KG1 (cell line): ENCODE results near the gene SEL1L.
"Not testable (repeated sequence)": the region's sequence is repeated elsewhere in the genome, so short reads cannot be mapped to it uniquely, and the experiment has no call there.

Experiments used
- DNase-seq: peaks from one replicate; lab custom pipeline; 2025; lab: John Stamatoyannopoulos, UW

Gene SEL1L

DNA sequence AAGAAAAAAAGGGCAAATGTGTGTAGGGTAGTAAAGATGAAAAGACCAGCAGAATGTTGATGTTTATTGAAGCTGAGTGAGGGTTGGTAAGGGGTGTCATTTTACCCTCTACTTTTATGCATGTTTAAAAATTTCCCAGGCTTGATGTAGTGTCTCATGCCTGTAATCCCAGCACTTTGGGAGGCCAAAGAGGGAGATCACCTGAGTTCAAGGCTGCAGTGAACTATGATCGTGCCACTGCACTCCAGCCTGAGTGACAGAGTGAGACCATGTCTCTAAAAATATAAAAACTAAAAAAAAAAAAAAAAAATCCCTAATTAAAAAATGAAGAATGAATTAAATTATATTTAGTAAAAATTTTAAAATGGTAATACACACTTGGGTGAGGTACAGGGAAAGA is 8.5 kb downstream of the SEL1L start:
- no peak for DNase-seq

DNA sequence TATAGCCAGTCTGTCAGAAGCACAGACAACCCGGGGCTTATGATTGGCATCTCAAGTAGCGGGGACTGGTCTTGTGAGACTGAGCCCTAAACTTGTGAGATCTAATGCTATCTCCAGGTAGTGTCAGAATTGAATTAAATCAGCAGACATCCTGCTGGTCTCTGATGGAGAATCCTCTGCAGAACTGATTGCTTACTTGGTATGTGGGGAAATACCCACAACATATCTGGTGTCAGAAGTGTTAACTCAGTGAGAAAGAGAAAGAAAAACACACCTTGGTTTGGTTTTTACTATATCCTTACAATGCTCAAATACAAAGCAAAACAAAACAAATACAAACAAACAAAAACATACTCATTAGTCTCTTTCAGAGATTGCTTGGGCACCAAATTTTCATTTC is 10.0 kb downstream of the SEL1L start:
- no peak for DNase-seq

DNA sequence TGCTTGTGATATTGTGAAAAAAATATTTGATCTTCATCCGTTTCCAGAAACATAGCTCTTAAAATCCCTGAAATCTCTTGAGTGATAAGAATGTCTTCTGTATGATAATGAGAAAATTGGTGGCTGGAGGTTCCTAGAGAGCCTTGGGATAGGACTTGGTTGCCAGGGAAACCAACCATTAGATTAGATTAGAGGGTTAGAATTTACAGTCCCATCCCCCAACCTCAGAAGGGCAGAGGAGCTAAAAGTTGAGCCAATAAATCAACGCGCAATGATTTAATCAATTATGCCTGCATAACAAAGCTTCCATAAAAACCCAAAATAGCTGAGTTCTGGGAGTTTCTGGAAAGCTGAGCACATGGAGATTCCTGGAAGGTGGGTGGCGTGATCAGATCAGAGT is 10.6 kb downstream of the SEL1L start:
- DNase-seq: no peak

DNA sequence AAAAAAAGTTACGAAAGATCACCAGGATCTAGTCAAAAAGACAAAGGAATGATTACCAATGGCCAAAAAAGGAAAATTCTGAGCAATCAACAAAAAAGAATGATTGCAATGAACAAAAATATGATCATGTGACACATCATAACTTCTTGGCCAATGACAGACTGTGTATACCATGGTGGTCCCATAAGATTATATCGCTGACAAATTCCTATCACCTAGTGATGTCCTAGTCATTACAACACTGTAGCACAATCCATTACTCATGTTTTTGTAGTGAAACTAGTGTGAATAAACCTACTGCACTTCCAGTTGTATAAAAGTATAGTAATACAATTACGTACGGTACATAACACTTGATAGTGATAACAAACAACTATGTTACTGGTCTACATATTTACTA is 12.3 kb downstream of the SEL1L start:
- no peak for DNase-seq

DNA sequence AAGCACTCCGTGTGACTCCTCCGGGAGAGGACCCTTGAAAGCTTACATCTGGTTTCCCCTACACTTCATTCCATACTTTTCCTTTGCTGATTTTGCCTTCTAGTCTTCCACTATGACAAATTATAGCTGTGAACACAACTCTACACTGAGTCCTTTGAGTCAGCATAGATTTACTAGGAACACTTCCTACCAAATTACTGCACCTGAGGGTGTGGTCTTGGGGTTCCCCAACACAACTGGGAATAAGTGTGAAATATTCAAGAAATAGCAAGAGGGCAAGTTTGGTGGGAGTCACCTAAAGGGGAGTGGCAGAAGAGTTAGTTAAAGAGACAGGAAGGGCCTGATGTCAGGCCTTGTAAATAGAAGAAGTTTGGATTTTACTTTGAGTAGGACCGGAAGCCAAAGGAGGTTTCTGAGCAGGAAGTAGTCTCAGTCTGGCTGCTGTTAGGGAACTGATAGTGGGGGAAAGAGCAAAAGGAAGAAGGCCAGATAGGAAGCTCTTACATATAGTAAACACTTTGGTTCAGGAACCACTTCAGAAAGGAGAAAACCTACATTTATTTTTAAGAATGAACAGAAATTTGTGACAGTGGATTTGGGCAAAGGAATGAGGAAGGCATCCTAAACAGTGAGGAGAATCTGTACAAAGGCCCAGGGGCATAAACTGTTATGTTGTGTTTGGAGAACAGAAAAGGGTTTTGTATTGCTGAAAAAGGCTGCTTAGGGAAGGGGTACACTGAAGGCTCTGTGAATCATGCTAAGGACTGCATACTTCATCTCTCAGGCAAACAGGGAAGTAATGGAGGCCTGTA is 14.2 kb downstream of the SEL1L start:
- peak; percentile 65 for DNase-seq

DNA sequence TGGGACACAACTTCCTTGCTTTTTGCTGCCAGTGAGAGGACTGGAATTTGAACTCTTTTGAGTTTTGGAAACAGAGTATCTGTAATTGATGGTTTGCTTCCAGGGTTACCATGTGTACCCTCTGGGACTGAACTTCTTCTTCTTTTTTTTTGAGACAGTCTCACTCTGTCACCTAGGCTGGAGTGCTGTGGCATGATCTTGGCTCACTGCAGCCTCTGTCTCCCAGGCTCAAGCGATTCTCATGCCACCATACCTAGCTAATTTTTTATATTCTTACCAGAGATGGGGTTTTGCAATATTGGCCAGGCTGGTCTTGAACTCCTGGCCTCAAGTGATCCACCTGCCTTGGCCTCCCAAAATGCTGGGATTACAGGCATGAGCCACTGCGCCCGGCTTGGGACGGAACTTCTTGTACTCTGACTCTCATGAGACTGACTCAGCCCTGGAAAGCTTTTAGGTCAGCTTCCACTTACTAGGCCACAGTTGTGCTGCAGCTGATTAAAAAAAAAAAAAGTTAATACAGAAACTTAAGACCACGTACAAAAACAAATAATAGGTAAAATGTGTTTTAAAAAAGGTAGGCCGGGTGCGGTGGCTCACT is 15.8 kb downstream of the SEL1L start:
- no peak for DNase-seq

DNA sequence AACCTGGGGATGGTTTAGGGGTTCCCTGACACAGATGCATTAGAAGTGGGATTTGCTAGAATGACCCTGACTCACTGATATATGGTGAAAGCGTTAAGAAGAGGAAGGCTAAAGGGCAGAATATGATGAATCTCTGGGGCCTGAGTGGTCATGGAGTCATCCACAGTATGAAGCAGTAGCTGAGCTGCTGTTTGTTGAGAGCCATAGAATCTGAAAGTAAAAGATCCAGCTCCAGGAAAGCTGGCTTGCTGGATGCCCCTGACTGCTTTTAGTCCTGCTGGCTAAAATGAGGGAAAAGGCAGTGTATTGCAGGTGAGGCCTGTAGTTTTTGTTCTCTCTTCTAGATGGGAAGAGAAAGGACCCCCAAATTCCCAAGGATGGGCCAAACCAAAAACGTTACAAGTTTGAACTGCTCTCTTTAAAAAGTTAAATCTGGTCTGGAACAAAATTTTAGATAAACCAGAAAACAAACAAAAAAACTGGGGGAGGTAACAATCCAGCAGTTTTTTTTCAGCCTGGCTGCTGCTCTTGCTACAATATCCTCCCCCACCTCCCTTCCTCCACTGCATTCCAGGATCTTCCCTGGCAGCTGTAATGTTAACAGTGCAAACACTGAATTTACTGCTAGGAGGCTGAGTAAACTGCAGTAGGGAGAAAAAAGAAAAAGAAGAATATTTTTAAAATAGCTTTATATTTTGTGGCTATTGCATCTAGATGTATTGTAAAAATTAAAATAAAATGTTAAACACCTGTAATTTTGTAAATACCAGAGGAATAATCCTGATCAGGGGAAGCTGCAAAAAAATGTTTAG is 16.5 kb downstream of the SEL1L start:
- DNase-seq: no peak

DNA sequence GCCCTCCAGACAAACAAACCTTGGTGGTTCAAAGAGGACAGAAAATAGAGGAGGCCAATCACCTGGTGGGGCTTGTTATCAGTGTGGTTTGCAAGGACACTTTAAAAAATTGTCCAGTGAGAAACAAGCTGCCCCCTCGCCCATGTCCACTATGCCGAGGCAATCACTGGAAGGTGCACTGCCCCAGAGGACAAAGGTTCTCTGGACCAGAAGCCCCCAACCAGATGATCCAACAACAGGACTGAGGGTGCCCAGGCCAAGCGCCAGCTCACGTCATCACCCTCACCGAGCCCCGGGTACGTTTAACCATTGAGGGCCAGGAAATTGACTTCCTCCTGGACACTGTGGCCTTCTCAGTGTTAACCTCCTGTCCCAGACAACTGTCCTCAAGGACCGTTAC is 17.7 kb downstream of the SEL1L start:
- not testable (repeated sequence) for DNase-seq

DNA sequence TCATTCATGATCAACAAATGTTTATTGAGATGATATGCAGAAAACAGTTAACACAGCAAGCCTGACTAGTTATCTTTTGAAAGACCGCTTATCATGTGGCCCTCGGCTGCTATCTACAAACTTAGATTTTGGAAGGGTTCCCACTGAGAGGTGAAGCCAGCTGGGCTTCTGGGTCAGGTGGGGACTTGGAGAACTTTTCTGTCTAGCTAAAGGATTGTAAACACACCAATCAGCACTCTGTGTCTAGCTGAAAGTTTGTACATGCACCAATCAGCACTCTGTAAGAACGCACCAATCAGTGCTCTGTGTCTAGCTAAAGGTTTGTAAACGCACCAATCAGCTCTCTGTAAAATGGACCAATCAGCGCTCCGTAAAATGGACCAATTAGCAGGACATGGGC is 20.8 kb downstream of the SEL1L start:
- DNase-seq: not testable (repeated sequence)

DNA sequence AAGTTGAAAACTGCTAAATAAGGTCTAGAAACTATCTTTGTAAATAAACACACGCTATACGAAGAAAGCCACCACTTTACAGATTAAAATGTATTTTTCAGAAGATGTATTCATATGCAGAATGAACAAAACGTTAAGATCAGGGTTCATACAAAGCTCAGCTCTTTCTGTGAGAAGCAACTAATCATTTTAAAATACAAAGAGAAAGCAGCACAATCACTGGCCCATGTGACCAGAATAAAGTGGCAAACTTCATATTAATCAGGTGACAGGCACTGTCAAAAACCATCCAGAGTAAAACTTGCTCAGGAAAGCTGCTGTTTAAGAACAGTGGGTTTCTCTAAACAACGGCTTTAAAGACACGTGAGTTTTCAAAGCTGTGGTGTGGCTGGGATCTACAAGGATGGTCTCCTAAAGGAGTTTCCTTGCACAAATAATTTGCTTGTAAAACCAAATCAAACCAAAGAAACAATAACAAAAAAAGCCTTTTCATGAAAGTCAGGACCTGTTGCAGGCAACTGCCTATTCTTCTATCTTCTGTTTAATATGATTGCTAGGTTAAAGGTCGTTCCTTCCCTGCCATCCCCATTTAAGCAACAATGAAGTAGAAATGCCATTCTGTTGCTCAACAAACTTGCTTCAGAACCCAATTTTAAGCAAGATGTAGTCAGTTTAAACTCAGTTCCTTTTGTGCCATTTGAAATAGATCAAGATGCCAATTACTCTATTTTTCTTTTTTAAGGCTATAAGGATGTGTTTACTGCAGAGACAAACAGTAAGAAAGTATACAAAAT is 22.3 kb downstream of the SEL1L start:
- no peak for DNase-seq

DNA sequence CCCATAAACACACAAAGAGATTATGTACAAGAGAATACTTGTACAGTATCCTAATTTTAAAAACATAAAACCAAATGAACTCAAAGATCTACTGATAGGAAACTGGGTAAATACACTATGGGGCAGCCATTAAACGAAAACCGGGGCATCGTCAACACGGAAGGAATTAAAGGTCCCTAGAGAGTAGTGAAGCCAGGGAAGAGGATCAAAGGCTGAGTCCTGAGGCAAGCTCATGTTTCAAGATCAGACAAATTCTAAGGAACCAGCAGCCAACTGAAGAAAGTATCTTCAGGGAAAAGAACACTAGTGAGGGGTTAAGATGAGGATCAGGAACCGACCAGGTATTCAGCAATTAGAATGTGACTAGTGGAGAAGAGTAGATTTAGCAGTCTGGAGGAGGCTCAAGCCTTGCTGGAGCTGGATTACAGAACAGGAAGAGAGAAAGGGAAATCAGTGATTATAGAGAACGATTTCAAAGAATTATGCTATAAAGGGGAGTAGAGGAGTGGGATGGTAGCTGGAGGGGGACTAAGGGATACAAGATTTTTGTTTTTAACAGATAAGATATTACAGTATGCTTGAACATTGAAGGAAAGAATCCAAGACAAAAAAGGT is 23.7 kb downstream of the SEL1L start:
- DNase-seq: no peak

DNA sequence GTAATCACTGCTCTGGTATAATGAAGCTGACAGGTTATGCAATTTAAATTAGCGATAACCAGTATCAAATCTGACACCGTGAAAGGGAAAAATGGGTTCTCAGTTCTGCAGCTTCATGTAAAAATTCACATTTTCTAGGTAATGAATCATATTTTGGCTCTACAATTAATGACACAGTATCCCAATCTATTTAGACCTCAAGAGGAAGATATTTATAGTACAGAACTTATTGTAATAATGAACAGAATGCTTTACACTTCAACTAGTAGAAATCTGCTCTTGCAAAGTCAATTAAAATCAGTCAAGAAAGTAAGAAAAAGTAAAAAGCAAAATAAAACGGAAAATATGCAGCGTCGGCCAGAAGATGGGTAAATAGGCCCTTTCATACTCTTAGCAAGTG is 24.3 kb downstream of the SEL1L start:
- DNase-seq: no peak

DNA sequence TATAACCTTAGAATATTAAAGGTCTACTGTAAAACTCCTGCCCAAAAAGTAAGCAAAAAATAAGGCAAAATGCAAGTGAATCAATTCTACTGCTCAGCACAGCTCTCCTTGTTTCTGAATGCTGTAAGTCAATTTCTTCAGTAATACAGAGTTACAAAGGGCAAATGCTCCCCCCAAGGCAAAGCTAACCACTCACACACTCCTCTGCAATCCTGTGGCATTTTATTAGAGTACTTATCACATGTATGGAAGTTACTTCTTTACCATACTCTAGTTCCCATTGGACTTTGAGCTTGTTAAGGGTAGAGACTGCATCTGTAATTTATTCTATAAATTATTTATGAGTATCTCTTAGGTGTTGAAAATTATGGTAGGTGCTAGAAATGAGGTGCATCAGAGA is 27.2 kb downstream of the SEL1L start:
- no peak for DNase-seq

DNA sequence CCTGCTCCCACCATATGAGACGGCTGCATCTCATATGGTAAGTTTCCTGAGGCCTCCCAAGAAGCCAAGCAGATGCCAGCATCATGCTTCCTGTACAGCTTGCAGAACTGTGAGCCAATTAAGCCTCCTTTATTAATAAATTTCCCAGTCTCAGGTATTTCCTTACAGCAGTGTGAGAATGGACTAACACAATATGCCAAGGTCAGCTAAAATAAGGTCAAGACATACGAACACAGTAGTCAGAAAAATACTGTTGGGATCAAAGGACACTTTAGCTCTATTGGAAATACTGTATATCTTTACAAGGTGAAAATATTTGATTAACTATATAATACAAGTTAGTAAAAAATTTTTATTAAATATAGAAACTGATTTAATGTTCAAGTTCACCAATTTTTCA is 28.8 kb downstream of the SEL1L start:
- no peak for DNase-seq

DNA sequence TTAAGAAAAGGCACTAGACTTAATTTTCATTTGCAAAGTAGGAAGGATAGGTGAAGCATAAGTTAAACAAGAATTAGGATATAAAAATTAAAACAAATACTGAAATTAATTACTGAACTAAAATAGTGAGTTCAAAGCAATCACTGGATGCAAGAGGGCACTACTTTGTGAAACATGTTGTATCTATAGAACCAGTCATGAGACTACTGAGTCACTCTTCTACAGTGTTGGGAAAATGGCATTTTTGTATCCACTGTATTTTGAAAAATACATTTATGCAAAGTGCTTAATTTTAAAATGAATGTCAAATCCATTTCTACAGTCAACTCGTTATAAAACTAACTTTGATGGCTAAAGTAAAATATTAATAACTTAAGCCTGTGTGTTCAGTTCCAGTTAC is 47.9 kb downstream of the SEL1L start:
- DNase-seq: no peak

DNA sequence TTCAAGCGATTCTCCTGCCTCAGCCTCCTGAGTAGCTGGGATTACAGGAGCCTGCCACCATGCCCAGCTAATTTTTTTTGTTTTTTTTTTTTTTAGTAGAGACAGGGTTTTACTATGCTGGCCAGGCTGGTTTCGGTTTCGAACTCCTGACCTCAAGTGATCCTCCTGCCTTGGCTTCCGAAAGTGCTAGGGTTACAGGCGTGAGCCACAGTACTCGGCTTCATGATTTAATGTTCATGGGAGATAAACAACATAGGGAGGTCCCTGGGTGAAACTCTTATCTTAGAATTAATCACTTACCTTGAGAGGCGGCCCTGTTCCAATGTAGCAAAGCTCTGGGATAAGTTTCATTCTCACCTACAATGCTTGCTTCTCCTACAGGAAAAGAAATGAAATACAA is 48.3 kb downstream of the SEL1L start:
- DNase-seq: no peak

DNA sequence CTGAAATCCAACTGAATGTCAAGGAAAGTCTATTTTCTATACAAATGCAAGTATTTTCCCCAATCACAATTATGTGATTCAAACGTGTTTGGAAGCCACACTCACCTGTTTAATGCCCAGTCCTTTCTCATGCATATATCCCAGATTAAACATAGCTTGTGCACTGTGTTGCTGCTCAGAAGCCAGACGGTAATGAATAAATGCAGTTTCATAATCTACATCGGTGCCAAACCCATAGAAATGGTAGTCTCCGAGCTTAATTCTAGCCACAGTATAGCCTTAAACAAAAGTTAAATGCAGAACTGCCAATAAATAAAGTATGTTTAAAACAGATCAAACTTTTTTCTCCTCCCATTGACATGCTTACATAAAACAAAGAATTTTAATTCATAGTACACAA is 49.5 kb downstream of the SEL1L start:
- no peak for DNase-seq

DNA sequence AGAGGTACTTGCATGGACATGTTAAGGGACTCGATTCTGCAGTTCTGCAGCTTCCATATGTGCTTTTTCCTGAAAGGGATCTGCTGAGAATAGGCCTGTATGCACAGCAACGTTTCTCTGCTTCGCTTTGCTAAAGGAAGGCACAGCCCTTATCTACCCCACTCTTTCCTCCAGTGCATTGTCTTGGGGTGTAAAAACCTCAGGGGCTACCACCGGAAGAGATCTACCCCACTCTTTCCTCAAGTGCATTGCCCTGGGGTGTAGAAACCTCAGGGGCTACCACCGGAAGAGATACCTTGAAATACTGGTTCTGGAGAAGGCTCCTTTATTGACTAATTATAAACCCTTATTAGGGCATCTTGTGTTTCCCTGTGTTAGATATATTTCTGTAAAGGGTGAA is 52.9 kb downstream of the SEL1L start:
- no peak for DNase-seq

DNA sequence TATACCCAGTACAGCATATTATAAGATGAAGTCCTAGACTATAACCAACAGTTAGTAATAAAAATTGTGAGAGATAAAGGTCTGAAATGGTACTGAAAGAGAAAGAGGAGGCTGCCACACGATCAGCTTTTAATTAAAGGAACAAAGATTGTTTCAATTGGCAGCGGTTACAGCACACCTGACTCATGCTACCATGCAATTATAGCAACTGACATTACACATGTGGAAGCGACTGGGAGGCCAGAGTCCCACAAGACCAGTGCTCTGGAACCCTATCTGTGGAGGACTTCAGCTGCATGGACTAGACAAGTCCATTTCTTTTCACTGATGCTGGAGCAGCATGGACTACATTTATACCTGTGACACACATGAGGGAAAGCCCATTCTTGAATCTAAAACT is 55.2 kb downstream of the SEL1L start:
- no peak for DNase-seq

DNA sequence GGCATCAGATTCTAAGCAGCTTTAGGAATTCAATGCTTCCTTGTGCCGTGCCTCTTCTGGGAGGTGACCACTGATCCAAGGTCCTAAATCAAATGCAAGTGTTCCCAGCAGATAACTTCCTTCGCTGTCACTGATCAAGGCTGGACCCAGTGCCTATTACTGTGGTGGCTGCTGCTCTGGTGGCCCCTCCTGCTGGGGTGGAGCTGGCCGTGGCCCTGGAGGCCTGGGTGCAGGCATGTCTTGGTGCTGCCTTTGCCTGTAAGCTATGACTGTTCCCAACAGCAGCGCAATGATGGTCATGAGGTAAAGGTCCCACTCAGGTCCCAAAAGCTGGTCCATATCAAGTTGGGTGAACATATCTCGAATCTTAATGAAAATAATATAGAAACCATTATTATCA is 56.8 kb downstream of the SEL1L start:
- no peak for DNase-seq

DNA sequence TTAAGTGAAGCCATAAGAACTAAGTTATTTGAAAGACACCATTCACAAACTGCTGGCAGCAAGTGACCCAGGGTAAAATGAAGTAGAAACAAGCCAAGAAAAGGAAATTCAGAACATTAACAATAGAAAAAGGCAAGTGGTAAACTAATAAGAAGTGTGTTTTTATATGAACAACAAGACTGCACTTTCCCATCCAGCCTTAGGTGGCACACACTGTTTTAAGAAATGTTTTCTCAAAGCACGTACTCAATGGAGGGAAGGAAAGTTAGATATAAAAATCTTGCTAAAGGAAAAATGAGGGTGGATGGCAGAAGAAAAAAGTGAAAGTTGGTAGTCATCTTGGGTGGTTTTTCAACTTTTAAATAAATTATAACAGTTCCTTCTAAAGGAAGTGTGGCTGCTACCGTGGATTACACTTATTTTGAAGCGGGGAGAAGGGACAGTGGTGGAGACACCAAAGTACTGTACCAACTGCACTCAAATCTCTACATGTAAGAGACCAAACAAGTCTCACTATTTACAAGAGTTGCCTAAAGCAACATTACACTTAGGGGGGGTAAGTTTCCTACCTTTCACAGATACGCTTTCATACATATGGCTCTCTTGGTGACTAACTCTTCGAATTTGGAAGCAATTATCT is 58.8 kb downstream of the SEL1L start:
- no peak for DNase-seq

DNA sequence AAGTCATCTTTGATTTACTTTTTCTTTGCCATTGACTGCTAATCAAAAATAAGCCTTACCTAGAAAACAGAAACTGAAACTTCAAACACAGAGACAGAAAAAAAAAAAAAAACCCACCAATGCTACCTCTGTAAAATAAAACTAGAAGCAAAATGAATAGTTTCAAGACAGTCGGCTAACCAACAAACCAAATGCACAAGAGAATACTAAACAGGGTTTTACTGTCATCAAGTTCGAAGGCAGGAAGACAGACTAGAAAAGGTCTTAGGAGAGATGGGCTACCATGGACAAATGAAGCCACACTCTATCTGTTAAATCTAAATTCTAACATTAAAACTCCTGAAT is 59.5 kb downstream of the SEL1L start:
- DNase-seq: no peak
